H1 (cell line): ENCODE data around the gene MAST2. TPM values are rescaled to one million over a fixed set of nuclear protein-coding genes. Genes with fewer than 3 reads are reported as not detected.

Experiments used
- CTCF ChIA-PET: fragments of 300-600 bp; sonication (Branson Sonifier 250); formaldehyde crosslinking; loops from one replicate; lab custom pipeline; 2021; ENCODE audit not compliant: partially characterized antibody; lab: Charles Lee
- POLR2A ChIA-PET: fragments of 300-600 bp; sonication (Branson Sonifier 250); formaldehyde crosslinking; loops from one replicate; lab custom pipeline; 2021; ENCODE audit warnings: inconsistent platforms; ENCODE audit not compliant: partially characterized antibody; lab: Charles Lee
- DNase-seq, 2 experiments: peaks; one replicate each; pipeline versions ENCODE4 v3.0.0 to v3.0.0-alpha.2; 2010 to 2022; ENCODE audit warnings: low spot score in 2 of 2, low read depth in 1 of 2, mixed read lengths in 1 of 2
- FAIRE-seq: peaks from 2 replicates; lab custom pipeline; 2011; peaks lifted over from hg19 to GRCh38; lab: Jason Lieb, UNC
- H2AFZ ChIP-seq: 2 replicates; pipeline ENCODE4 v1.8.1; 2012; ENCODE audit warnings: low read length, inconsistent platforms
- H2AK5ac ChIP-seq: 2 replicates; pipeline ENCODE4 v1.6.1; 2013; ENCODE audit warnings: low read depth, low read length
- H2BK120ac ChIP-seq: replicated peaks from 2 replicates; pipeline ENCODE3; 2013; ENCODE audit warnings: low read depth, low read length, inconsistent platforms
- H2BK12ac ChIP-seq: 2 replicates; pipeline ENCODE4 v1.6.1; 2013; ENCODE audit warnings: low read depth, low read length
- H2BK15ac ChIP-seq: 2 replicates; pipeline ENCODE4 v1.6.1; 2013; ENCODE audit warnings: low read length
- H2BK20ac ChIP-seq: 2 replicates; pipeline ENCODE4 v1.6.1; 2013; ENCODE audit warnings: low read length
- H2BK5ac ChIP-seq: 2 replicates; pipeline ENCODE4 v1.6.1; 2013; ENCODE audit warnings: low read depth, low read length
- H3K14ac ChIP-seq: 2 replicates; pipeline ENCODE4 v1.6.1; 2013; ENCODE audit warnings: inconsistent platforms; ENCODE audit not compliant: insufficient read length
- H3K18ac ChIP-seq: 2 replicates; pipeline ENCODE4 v1.6.1; 2013; ENCODE audit warnings: low read length; ENCODE audit errors: extremely low read depth
- H3K23ac ChIP-seq: 2 replicates; pipeline ENCODE4 v1.6.1; 2013; ENCODE audit warnings: inconsistent platforms; ENCODE audit not compliant: insufficient read length
- H3K23me2 ChIP-seq: 2 replicates; pipeline ENCODE4 v1.6.1; 2013; ENCODE audit warnings: low read depth, low read length
- H3K27ac ChIP-seq: 2 replicates; pipeline ENCODE4 v1.6.1; 2011; ENCODE audit warnings: low read depth, low read length, inconsistent platforms
- H3K27me3 ChIP-seq, 4 experiments: replicated peaks in 1 of 4; 1 replicate in 1 of 4; 2 replicates in 3 of 4; pipeline versions ENCODE4 v1.6.1 to v1.8.1; 2011 to 2013; ENCODE audit warnings: low read length in 3 of 4, mild to moderate bottlenecking in 3 of 4, inconsistent platforms in 2 of 4, mixed read lengths in 2 of 4, moderate library complexity in 1 of 4; ENCODE audit not compliant: control insufficient read depth in 3 of 4, insufficient read depth in 3 of 4; ENCODE audit errors: extremely low read depth in 1 of 4
- H3K36me3 ChIP-seq, 4 experiments: 2 replicates each; pipeline versions ENCODE4 v1.6.1 to v1.8.1; 2011 to 2013; ENCODE audit warnings: mild to moderate bottlenecking in 4 of 4, low read length in 3 of 4, moderate library complexity in 2 of 4, control low read depth in 1 of 4, inconsistent platforms in 1 of 4; ENCODE audit not compliant: insufficient read depth in 4 of 4, control insufficient read depth in 2 of 4
- H3K4ac ChIP-seq: replicated peaks from 2 replicates; pipeline ENCODE3; 2013; ENCODE audit warnings: low read length, low read depth, mixed read lengths, inconsistent platforms; ENCODE audit not compliant: insufficient read length
- H3K4me1 ChIP-seq, 4 experiments: replicated peaks in 1 of 4; 1 replicate in 1 of 4; 2 replicates in 3 of 4; pipeline versions ENCODE4 v1.6.1 to v1.8.1; 2011 to 2013; ENCODE audit warnings: low read length in 3 of 4, inconsistent platforms in 2 of 4, mixed read lengths in 1 of 4; ENCODE audit not compliant: insufficient read depth in 4 of 4, control insufficient read depth in 3 of 4
- H3K4me2 ChIP-seq, 2 experiments: 2 replicates each; pipeline versions ENCODE4 v1.6.1 to v1.8.1; 2011 to 2013; ENCODE audit warnings: low read depth in 2 of 2, low read length in 2 of 2, control low read depth in 1 of 2, inconsistent platforms in 1 of 2, mild to moderate bottlenecking in 1 of 2; ENCODE audit not compliant: insufficient read depth in 1 of 2
- H3K4me3 ChIP-seq, 4 experiments: fragments of 200-600, 300-600 bp in 1 of 4; sonication (generic), shearing (Covaris generic), sonication (Bioruptor Twin) in 1 of 4; 2 replicates each; pipeline versions ENCODE4 v1.5.1 to v1.8.1; 2011 to 2016; ENCODE audit warnings: low read length in 4 of 4, low read depth in 3 of 4, control low read depth in 2 of 4, inconsistent platforms in 2 of 4, mild to moderate bottlenecking in 2 of 4, mixed read lengths in 1 of 4, moderate library complexity in 1 of 4; ENCODE audit not compliant: insufficient read depth in 2 of 4; ENCODE audit errors: extremely low read depth in 1 of 4
- H3K56ac ChIP-seq: replicated peaks from 2 replicates; pipeline ENCODE3; 2013; ENCODE audit warnings: low read depth, mild to moderate bottlenecking, mixed read lengths, low read length, inconsistent platforms; ENCODE audit not compliant: insufficient read length
- H3K79me1 ChIP-seq: 2 replicates; pipeline ENCODE4 v1.6.1; 2013; ENCODE audit warnings: low read depth, low read length, control low read depth
- H3K79me2 ChIP-seq, 2 experiments: 2 replicates each; pipeline versions ENCODE4 v1.6.1 to v1.8.1; 2012 to 2013; ENCODE audit warnings: low read length in 2 of 2, mild to moderate bottlenecking in 2 of 2, inconsistent platforms in 1 of 2; ENCODE audit not compliant: insufficient read depth in 2 of 2, control insufficient read depth in 1 of 2
- H3K9ac ChIP-seq, 4 experiments: replicated peaks in 1 of 4; 1 replicate in 1 of 4; 2 replicates in 3 of 4; pipeline versions ENCODE4 v1.6.1 to v1.8.1; 2011 to 2013; ENCODE audit warnings: low read depth in 3 of 4, low read length in 3 of 4, control low read depth in 2 of 4, mild to moderate bottlenecking in 2 of 4, moderate library complexity in 2 of 4, inconsistent platforms in 1 of 4; ENCODE audit errors: extremely low read depth in 1 of 4
- H3K9me3 ChIP-seq, 2 experiments: 2 replicates each; pipeline versions ENCODE4 v1.6.1 to v1.8.1; 2012 to 2013; ENCODE audit warnings: mild to moderate bottlenecking in 2 of 2, moderate library complexity in 2 of 2, control low read depth in 1 of 2, inconsistent platforms in 1 of 2, low read depth in 1 of 2, low read length in 1 of 2, mixed read lengths in 1 of 2; ENCODE audit not compliant: insufficient read depth in 2 of 2
- H4K20me1 ChIP-seq, 2 experiments: replicated peaks in 1 of 2; 2 replicates each; pipeline versions ENCODE3 to v1.8.1; 2011 to 2013; ENCODE audit warnings: inconsistent platforms in 2 of 2, low read length in 2 of 2, mild to moderate bottlenecking in 1 of 2; ENCODE audit not compliant: insufficient read depth in 2 of 2, control insufficient read depth in 1 of 2
- H4K5ac ChIP-seq: 2 replicates; pipeline ENCODE4 v1.6.1; 2013; ENCODE audit warnings: low read length, low read depth, mixed read lengths, inconsistent platforms; ENCODE audit not compliant: insufficient read length
- H4K8ac ChIP-seq: 2 replicates; pipeline ENCODE4 v1.8.0; 2013; ENCODE audit warnings: mild to moderate bottlenecking, moderate library complexity, low read length, inconsistent platforms; ENCODE audit not compliant: insufficient read depth; ENCODE audit errors: extremely low read depth
- H4K91ac ChIP-seq: replicated peaks from 2 replicates; pipeline ENCODE3; 2013; ENCODE audit warnings: low read length, mixed read lengths, inconsistent platforms; ENCODE audit not compliant: insufficient read length
- BACH1 ChIP-seq: IDR thresholded peaks from 2 replicates; pipeline ENCODE4 v1.6.1; 2012; ENCODE audit warnings: low read length, improper control_type of control experiment
- CHD2 ChIP-seq: IDR thresholded peaks from 2 replicates; pipeline ENCODE4 v1.6.1; 2012; ENCODE audit warnings: low read length, improper control_type of control experiment
- EGR1 ChIP-seq: IDR thresholded peaks from 2 replicates; pipeline ENCODE4 v1.6.1; 2011; ENCODE audit warnings: low read depth, low read length, borderline replicate concordance
- FOSL1 ChIP-seq: IDR thresholded peaks from 2 replicates; pipeline ENCODE4 v1.6.1; 2011; ENCODE audit warnings: mild to moderate bottlenecking, low read depth, low read length, moderate library complexity; ENCODE audit not compliant: insufficient read depth
- HDAC2 ChIP-seq, 2 experiments: fragments of 300-600 bp in 1 of 2; sonication (generic) in 1 of 2; IDR thresholded peaks; 2 replicates each; pipeline ENCODE4 v1.6.1; 2011 to 2012; ENCODE audit warnings: low read depth in 2 of 2, low read length in 2 of 2, mild to moderate bottlenecking in 2 of 2, moderate library complexity in 2 of 2, borderline replicate concordance in 1 of 2, inconsistent platforms in 1 of 2
- HDAC6 ChIP-seq: IDR thresholded peaks from one replicate; pipeline ENCODE4 v1.7.1; 2012; ENCODE audit warnings: low read depth, mild to moderate bottlenecking, inconsistent platforms, low read length, moderate library complexity
- POLR2AphosphoS5 ChIP-seq: IDR thresholded peaks from 2 replicates; pipeline ENCODE4 v1.6.1; 2011; ENCODE audit warnings: low read depth, low read length
- SIX5 ChIP-seq: IDR thresholded peaks from 2 replicates; pipeline ENCODE4 v1.6.1; 2011; ENCODE audit warnings: mild to moderate bottlenecking, low read depth, low read length
- TCF12 ChIP-seq: IDR thresholded peaks from 2 replicates; pipeline ENCODE4 v1.6.1; 2011; ENCODE audit warnings: low read depth, mild to moderate bottlenecking, low read length
- TEAD4 ChIP-seq: IDR thresholded peaks from 2 replicates; pipeline ENCODE4 v1.6.1; 2012; ENCODE audit warnings: low read depth, low read length, inconsistent platforms, mixed read lengths
- ZNF274 ChIP-seq: IDR thresholded peaks from 2 replicates; pipeline ENCODE4 v1.7.0; 2012; ENCODE audit warnings: low read length, borderline replicate concordance; ENCODE audit errors: extremely low read depth
- WGBS, 2 experiments: shearing (Covaris generic) in 1 of 2; methylation state at CpG; one replicate each; pipeline versions ENCODE4 v1.1.6 to v1.1.7; 2013 to 2015; ENCODE audit warnings: low lambda C conversion rate in 2 of 2, mixed read lengths in 2 of 2, inconsistent platforms in 1 of 2, low coverage in 1 of 2, missing lambda C conversion rate in 1 of 2; ENCODE audit not compliant: insufficient replicate concordance in 2 of 2, insufficient coverage in 1 of 2, insufficient read length in 1 of 2; ENCODE audit errors: extremely low coverage in 1 of 2, missing lambda C conversion rate in 1 of 2; 5-methylcytosine and 5-hydroxymethylcytosine counted together
- polyA plus RNA-seq, 7 experiments: library from polyadenylated mRNA; depleted of rRNA in 3 of 7; stranded (reverse) in 5 of 7; unstranded in 2 of 7; fragments of >200 nt in 5 of 7; fragments of 200-250 nt in 2 of 7; gene quantifications; 1 replicate in 5 of 7; 2 replicates in 1 of 7; 4 replicates in 1 of 7; pipeline versions ENCODE4 v1.2.1 to v1.2.3, GENCODE V29; 2011 to 2013; ENCODE audit warnings: missing spikeins in 2 of 7, mixed read lengths in 2 of 7
- total RNA-seq: library from RNA; stranded (reverse); fragmentation: NEBNext Ultra II Directional; extraction: Animal tissue kit (Norgen Biotek cat#: 25700); gene quantifications from 2 replicates; pipeline ENCODE4 v1.2.1, GENCODE V29; 2021
- TF ChIP-seq, protein P1 (sequence below): IDR thresholded peaks from 2 replicates; pipeline ENCODE4 v1.6.1; 2011; ENCODE audit warnings: low read length, improper control_type of control experiment
- TF ChIP-seq, protein P2 (sequence below): IDR thresholded peaks from 2 replicates; pipeline ENCODE4 v1.6.1; 2012; ENCODE audit warnings: inconsistent platforms

Gene MAST2
- total and polyA plus RNA-seq, 2 of the 8 experiments (the other 6 are each of a cell fraction or from before 2014, with no cell fraction given), result 20.5 to 35.4 TPM

DNA sequence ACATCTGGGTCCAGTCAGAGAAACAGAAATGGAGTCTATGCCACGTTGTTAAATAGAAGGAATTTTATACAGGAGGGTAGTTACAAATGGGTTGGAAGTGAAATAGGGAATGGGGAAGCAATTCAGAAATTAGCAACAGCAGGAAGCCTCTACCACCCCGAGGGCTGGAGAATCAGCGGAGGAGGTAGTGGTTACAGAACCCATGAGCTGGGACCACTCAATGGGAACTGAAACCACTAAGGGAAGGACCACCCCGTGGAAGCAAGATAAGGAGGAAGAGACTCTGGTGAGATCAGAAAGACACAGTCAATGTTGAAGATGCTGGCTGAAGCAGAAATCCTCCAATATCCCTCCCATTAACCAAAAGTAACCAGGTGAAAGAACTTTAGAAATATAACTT, 15.5 kb upstream of the MAST2 start:
- Histone ChIP-seq H2BK5ac (no peak overlapping the region), H4K20me1 (no peaks in the 10 kb centered on the region), H4K8ac (no peak overlapping the region), H4K91ac (no peak overlapping the region), H2BK20ac (no peak overlapping the region), H3K27me3 (no peaks in the 10 kb centered on the region), H3K9ac (no peak overlapping the region), H3K56ac (no peak overlapping the region), H3K4me1 (no peaks in the 10 kb centered on the region), H3K4me2 (no peak overlapping the region), H3K4ac (no peak overlapping the region), H2BK12ac (no peak overlapping the region), H3K23me2 (no peaks in the 10 kb centered on the region), H3K18ac (no peak overlapping the region), H3K79me2 (no peaks in the 10 kb centered on the region), H3K23ac (no peak overlapping the region), H3K79me1 (no peaks in the 10 kb centered on the region), H2AK5ac (no peak overlapping the region), H4K5ac (no peak overlapping the region), H3K4me3 (no peak overlapping the region), H2BK15ac (no peak overlapping the region), H3K27ac (no peak overlapping the region), H2BK120ac (no peak overlapping the region), H3K36me3 (no peaks in the 10 kb centered on the region), H2AFZ (no peak overlapping the region), H3K9me3 (no peaks in the 10 kb centered on the region), H3K14ac (no peak overlapping the region)
- ChIA-PET POLR2A (no interaction called here), CTCF (no interaction called here)
- TF ChIP-seq POLR2AphosphoS5 (no peak), ZNF274 (no peak), HDAC2 (IDR thresholded peaks at IDR 0.05; ENCODE audit: borderline replicate concordance in 1 of 2, low read depth in 2 of 2, low read length in 2 of 2) (no peak), FOSL1 (no peak), EGR1 (no peak), HDAC6 (no peak), BACH1 (no peak), TEAD4 (no peak), TCF12 (no peak), CHD2 (no peak), SIX5 (no peak)
- TF ChIP-seq, protein P1, sequence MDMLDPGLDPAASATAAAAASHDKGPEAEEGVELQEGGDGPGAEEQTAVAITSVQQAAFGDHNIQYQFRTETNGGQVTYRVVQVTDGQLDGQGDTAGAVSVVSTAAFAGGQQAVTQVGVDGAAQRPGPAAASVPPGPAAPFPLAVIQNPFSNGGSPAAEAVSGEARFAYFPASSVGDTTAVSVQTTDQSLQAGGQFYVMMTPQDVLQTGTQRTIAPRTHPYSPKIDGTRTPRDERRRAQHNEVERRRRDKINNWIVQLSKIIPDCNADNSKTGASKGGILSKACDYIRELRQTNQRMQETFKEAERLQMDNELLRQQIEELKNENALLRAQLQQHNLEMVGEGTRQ, result no peak
- TF ChIP-seq, protein P2, sequence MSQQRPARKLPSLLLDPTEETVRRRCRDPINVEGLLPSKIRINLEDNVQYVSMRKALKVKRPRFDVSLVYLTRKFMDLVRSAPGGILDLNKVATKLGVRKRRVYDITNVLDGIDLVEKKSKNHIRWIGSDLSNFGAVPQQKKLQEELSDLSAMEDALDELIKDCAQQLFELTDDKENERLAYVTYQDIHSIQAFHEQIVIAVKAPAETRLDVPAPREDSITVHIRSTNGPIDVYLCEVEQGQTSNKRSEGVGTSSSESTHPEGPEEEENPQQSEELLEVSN, result no peak
- 87% methylated on average over 4 of the region's 4 CpGs; no CpG with 5 or more reads in 1 of the 2 experiments for WGBS, 2 experiments
- FAIRE-seq, result no peak
- no peak for DNase-seq
